PFSK-1 (cell line): ENCODE measurements around the gene ABCC1.

Source experiments
- FOXP2 ChIP-seq: optimal IDR thresholded peaks from 2 replicates; pipeline ENCODE3; 2011; ENCODE audit warnings: borderline replicate concordance, control low read depth, inconsistent platforms; ENCODE audit not compliant: insufficient read depth; ENCODE audit errors: extremely low read length, extremely low read depth
- POLR2AphosphoS5 ChIP-seq: IDR thresholded peaks from 2 replicates; pipeline ENCODE4 v1.6.1; 2012; ENCODE audit warnings: low read depth, mild to moderate bottlenecking, control low read depth, low read length, moderate library complexity

DNA sequence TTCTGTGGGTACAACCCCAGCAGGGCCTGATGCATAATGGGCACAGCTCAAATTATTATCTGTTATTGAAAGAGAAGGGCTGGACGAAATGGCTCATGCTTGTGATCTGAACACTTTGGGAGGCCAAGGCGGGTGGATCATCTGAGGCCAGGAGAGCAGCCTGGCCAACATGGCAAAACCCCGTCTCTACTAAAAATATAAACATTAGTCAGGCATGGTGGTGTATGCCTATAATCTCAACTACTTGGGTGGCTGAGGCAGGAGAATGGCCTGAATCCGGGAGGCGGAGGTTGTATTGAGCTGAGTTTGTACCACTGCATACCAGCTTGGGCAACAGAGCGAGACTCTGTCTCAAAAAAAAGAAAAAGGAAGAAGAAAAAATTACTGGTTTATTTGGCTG lies 100.7 kb downstream of the ABCC1 start:
- TF ChIP-seq POLR2AphosphoS5 (no peak), FOXP2 (no peak)
